Measurements from ENCODE around the gene OVCH2.
"Not testable (repeated sequence)": the region's sequence is repeated elsewhere in the genome, so short reads cannot be mapped to it uniquely, and the experiment has no call there.

OVCH2 gene

GRCh38 chr11:7706377-7706776 is at the start of gene OVCH2:
OVCH2 (minus strand) TSS chr11:7706477; CDS start chr11:7706394, 83 bp downstream.
- DNase-seq, result no peak

DNA sequence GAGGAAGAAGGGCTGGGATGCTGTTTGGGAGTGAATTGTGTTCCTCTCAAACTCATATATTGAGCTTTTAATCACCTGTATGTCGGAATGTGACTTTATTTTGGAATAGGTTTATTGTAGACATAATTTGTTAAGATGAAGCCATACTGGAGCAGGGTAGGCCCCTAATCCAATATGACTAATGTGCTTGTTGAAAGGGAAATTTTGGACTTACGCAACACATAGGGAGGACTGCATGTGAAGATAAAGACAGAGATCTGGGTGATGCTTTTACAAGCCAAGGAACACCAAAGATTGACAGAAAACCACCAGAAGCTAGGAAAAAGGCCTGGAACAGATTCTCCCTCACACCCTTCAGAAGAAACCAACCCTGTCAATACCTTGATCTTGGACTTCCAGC is 43.2 kb upstream of the OVCH2 start:
- DNase-seq, result no peak

- DNase-seq, result not testable (repeated sequence)
Observed at GRCh38 chr11:7734767-7735166, 28.5 kb upstream of the OVCH2 start.

DNA sequence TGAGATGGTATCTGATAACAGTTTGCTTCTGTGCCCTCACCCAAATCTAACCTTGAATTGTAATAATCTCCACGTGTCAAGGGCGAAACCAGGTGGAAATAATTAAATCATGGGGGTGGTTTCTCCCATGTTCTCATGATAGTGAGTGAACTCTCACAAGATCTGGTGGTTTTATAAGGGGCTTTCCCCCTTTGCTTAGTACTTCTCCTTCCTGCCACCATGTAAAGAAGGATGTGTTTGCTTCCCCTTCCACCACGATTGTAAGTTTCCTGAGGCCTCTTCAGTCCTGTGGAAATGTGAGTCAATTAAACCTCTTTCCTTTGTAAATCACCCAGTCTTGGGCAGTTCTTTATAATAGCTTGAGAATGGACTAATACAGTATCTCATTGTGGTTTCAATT is 8.5 kb upstream of the OVCH2 start:
- no peak for DNase-seq

DNA sequence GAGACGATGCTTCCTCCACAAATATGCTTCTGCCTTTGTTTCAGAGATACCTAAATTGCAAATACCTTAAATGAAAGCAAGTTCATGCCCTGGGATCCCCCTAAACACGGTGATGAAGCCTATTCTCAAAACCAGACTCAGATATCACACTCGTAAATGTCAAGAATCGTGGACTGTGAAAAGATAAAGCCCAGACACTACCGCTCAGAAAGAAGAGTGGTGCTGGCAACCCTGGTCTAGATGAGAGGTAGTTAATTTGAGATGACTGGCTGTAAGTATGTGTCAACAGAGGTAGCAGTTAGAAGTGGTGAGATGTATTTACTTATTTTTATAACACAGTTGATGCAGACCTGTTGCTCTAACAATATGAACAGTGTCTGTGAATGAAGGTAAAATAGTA is 2.5 kb downstream of the OVCH2 start:
- DNase-seq, result no peak

GRCh38 chr11:7696424-7696823 is 9.9 kb downstream of the OVCH2 start:
- DNase-seq, result no peak

DNA sequence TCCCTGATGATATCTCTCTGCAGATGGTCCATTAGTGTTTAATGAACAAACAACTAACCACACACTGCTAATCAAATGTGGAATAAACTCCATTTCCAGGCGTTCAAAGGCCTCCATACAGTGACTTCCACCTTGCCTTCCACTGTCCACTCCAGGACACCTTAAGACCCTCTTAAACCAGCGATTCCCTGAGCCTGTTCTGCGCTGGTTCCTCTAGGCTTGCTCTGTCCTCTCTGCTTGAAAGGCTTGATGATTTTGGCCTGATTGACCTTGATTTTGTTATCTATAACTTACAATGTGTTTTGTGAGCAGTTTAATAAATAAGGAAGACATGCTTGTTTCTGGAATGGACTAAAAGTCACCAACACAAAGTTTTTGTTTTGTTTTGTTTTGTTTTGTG is 12.0 kb downstream of the OVCH2 start:
- no peak for DNase-seq

DNA sequence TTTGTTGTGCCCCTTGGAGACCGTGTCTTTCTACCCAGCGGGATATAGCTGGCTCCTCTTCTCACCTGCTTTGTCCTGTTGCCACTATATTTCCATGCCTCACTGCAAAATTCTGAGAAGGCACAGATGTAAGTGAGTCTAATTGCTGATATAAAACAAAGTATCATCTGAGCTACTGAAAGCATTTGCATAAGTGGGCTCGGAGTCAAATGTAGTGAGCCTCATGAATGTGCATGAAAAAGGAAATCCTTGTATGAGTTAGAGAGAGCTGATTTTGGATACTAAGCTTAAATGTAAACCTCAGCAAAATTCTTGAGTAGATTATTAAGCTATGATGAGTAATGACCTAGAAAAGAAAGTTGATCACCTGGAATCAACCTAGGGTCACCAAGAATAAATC is 13.9 kb downstream of the OVCH2 start:
- DNase-seq, result no peak

DNA sequence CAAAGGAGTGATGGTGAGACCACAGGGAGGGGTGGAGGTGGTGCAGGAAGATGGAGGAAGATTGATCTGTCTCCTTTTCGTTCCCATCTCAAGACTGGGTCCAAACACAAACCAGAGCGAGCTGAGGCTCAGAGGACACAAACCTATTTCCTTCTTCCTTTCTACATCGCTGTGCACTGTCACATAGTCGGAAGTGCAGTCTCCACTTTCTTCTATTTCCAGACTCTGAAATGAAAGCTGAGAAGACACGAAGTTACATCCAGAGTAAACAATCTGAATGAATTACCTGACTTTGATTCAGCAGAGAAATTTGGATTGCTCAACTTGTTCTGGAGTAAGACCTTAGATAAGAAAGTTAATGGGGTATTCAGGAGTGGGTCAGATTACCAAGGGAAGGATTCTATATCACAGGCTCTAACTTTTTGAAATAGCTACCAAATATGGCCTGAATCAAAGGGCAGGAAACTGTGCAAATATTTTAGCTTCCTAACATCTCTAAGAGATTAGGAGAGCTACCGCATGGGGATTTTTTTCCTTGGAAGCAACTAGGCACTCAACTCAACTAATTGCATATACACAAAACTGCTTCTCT is 14.4 kb downstream of the OVCH2 start:
- no peak for DNase-seq

DNA sequence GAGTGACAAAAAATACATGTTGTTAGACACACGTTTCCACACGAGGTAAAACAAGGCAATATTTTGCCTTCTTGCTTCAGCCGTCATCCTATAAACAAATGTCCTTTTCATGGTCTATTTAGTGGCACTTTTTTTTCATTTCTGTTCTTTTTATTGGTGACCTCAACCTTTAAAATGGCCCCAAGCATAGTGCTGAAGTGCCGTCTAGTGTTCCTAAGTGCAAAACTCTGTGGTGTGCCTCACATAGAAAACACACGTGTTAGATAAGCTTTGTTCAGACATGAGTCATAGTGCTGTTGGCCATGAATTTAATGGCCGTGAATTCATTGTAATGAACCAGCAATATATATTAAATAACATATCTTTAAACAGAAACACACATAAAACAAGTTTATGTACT is 15.6 kb downstream of the OVCH2 start:
- DNase-seq, result no peak

GRCh38 chr11:7689239-7689638 is 17.0 kb downstream of the OVCH2 start:
- no peak for DNase-seq

DNA sequence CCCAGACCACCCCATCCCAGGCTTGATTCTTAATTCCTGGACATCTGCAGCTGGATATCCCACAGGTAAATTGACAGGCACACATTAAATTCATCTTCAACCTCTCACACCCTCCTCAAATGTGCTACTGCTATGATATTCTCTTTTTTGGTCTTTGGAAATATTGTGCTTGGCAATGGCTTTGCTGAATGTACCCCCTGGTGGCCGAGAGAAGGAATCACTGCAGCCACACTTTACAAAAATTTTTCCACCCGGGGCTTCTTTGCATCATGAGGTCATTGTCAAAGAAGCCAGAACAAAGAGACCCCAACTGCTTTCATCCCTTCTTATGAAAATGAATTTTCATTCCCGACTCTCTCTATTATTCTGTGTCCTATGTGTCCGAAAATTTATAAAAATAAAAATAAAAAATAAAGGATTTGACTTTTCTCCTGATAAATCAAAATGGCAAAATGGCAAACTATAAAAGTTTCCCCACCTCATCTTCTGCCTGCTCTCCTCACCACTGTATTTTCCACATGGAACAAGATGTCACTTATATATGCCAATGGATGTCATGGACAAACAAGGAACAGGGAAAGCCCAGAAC is 17.9 kb downstream of the OVCH2 start:
- no peak for DNase-seq

GRCh38 chr11:7687386-7687785 is 18.9 kb downstream of the OVCH2 start:
- DNase-seq, result no peak

DNA sequence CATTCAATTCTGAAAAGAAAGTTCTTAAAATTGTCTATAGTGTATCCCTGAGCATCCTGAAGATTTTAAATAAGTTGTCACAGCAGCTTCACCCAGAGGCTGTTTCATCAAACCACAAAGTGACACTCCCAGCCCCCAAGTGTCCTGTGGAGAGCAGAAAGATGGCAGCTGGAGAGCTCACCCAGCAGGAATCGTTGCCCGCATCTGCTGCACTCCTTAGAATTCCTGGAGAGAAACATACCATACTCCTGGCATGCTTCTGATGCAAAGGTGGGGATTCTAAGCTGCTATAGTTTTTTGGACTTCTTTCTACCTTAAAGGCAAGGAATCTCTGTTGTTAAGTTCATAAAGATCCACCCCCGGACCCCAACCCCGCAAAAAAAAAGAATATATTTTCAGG is 19.5 kb downstream of the OVCH2 start:
- no peak for DNase-seq

DNA sequence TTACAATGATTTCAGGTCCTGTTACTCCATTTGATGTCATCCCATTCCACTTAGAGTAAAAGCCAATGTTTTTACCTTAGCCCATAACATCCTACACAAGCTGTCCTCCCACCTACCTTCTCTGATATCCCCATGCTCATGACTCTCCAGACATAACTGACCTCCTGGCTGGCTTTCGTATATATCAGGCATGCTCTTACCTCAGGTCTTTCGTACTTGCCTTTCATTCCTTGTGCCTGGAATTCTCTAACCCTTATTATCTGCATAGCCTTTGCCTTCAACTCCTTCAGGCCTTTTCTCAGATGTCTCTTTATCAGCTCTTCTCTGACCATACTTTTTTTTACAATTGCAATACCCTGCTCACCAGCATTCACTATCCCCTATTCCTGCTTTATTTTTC is 22.7 kb downstream of the OVCH2 start:
- no peak for DNase-seq

- DNase-seq, result no peak
Observed at GRCh38 chr11:7677796-7678201, 28.5 kb downstream of the OVCH2 start.

DNA sequence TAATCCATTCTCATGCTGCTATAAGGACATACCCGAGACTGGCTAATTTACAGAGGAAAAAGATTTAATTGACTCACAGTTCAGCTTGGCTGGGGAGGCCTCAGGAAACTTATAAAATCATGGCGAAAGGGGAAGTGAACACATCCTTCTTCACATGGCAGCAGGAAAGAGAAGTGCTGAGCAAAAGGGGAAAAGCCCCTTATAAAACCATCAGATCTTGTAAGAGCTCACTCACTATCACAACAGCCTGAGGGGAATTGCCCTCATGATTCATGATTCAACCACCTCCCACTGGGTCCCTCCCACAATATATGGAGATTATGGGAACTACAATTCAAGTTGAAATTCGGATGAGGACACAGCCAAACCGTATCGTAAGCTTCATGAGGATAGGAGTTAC is 29.2 kb downstream of the OVCH2 start:
- no peak for DNase-seq

DNA sequence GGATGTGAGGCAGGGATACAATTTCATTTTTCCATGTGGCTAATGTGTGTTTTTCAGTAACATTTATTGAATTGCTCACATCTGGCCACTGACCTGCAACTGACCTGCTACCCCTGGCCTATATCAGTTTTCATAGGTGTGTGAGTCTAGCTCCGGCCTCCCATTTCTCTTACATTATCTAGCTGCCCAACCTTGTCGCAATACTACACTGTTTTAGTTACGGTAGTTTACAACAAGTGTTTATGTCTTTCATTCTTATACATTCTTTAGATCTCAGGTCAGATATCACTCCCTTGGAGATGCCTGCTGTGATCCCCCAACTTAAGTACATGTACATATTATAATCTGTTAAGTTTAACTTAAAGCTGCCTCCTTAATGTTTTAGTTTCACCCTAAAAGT is 30.6 kb downstream of the OVCH2 start:
- no peak for DNase-seq

GRCh38 chr11:7673724-7674434 is 32.4 kb downstream of the OVCH2 start:
- no peak for DNase-seq

DNA sequence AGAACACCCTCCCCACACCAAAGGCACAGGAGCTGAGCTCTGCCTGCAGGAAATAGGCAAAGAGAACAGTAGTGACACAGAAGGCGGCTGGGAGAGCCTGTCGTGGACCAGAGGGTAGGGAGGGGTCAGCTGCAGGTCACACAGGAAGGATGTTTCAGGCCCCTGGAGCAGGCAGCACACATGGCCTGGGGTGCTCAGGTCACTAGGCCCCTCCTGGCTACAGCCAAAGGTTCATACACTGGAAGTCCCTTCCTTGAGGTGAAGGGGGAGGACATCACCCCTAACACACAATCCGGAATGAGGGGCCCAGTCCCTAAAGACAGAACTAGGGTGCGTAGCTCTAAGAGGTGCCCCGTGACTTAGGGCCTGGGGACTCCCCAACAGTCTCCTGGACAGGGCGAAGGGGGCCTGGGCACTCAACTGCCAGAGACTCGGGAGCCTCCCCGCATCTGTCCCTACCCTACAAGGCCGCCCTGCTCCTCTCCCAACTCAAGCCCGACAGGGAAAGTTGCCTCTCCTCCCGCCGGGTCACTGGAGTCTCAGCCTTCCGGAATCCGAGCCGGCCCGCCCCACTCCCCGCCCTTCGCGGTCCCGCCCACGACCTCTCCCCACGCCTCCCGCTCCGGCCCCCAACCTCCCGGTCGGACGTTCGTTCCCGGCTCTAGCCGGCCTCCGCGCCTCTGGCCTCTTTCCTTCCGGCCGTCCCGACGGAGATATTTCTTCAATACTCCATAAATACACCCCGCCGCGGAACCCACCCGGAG is 33.1 kb downstream of the OVCH2 start, which contains the start of gene CYB5R2:
Gene CYB5R2 (minus strand): TSS at position 541 of the 764 bp plus-strand sequence. CDS start 675 bp downstream, outside the sequence.
- no peak for DNase-seq

GRCh38 chr11:7672276-7672959 is 33.9 kb downstream of the OVCH2 start:
- no peak for DNase-seq

GRCh38 chr11:7671347-7672215 is 34.7 kb downstream of the OVCH2 start:
- DNase-seq, result no peak

Data from CD4-positive, alpha-beta T cell treated with Interferon gamma for 1 hour (primary cell).